ENCODE data around the gene NOTCH3.

NOTCH3 gene

GRCh38 chr19:15200553-15201364, at the start of gene NOTCH3:
Gene NOTCH3, minus strand, starts transcription at chr19:15200995. Its CDS starts 90 bp downstream, at chr19:15200905.
- Mint-ChIP-seq H3K9me3 (no peaks in the 10 kb centered on the region), H3K4me3 (peak within 1 kb of the TSS; percentile 27), H3K27ac (no peak within 1 kb of the TSS), H3K4me1 (peaks cover 5% of the 10 kb centered on the region), H3K27me3 (peaks cover 65% of the 10 kb centered on the region), H3K36me3 (no peaks in the 10 kb centered on the region)
- ATAC-seq: no peak

GRCh38 chr19:15250640-15250993, 49.8 kb upstream of the NOTCH3 start:
- H3K27me3 Mint-ChIP-seq: no peaks in the 10 kb centered on the region
- H3K36me3 Mint-ChIP-seq: peaks cover 71% of the 10 kb centered on the region
- H3K4me3 Mint-ChIP-seq: no peak overlapping the region

GRCh38 chr19:15249972-15250639, 49.3 kb upstream of the NOTCH3 start:
- Mint-ChIP-seq H3K4me1 (peaks cover 13% of the 10 kb centered on the region), H3K27me3 (no peaks in the 10 kb centered on the region), H3K36me3 (peaks cover 71% of the 10 kb centered on the region), H3K9me3 (no peaks in the 10 kb centered on the region), H3K27ac (no peak overlapping the region), H3K4me3 (no peak overlapping the region)
- no peak for ATAC-seq

More at GRCh38 chr19:15250640-15250993, 49.8 kb upstream of the NOTCH3 start:
- no peaks in the 10 kb centered on the region for H3K9me3 Mint-ChIP-seq
- ATAC-seq: no peak
- H3K27ac Mint-ChIP-seq: no peak overlapping the region
- peaks cover 13% of the 10 kb centered on the region for H3K4me1 Mint-ChIP-seq

DNA sequence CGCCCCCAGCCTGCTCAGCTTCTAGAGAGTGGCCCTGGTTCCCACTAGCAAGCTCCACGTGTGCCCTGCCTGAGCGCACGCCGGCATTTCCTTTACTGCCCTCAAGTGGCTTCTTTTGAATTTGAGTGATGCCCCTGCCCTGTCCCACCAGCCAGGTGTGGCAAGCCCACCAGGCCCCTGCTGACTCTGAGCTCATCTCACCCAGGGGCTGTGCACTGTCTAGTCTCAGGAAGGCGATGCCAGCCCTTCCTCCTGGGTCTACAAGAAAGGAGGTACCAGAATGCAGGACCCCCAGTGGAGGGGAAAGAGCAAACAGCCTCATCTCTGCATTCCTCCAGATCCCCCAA, 48.7 kb upstream of the NOTCH3 start:
- Mint-ChIP-seq H3K4me3 (no peak overlapping the region), H3K27me3 (no peaks in the 10 kb centered on the region), H3K36me3 (peaks cover 71% of the 10 kb centered on the region), H3K4me1 (peaks cover 13% of the 10 kb centered on the region), H3K27ac (no peak overlapping the region), H3K9me3 (no peaks in the 10 kb centered on the region)
- no peak for ATAC-seq

DNA sequence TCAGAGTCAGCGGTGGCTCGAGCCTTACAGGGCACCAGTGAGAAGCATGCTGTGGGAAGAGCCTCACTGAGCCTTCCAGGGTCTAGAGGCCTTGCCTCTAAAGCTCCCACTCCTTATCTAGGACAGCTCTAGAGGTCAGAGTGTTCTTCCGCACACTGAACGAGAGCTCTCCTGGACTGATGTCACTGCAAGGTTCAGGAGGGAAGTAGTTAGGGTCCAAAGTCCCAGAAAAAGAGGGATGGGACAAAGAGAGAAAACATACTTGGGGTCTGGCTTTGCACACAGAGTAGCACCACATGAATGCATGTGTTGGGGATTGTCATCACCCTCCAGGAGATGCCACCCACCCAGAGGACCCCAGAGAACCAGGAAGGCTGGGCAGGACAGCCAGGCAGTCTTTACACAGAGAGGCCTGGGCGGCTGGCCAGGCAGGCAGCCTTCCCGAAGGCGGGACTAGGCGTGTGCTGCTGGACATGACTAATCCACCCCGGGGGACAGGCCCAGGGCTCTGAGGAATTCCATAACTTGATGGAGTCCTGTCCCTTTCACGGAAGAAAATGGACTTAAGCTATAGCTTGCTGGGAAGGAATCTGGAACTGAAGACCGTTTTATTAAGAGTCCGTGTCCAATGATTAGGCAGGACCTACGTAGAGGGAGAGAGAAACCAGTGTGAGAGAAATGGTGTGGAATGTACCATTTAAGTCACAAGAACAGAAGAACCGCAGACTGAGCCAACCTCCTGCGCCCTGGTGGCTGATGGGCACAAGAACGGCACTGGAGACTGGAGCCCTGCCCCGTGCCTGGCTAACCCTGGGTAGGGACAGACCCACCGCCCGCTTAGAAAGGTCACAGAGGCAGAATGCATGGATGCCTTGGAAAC, 48.1 kb upstream of the NOTCH3 start:
- peaks cover 9% of the 10 kb centered on the region for H3K4me1 Mint-ChIP-seq
- no peak overlapping the region for H3K4me3 Mint-ChIP-seq
- ATAC-seq: no peak
- H3K27ac Mint-ChIP-seq: no peak overlapping the region
- H3K27me3 Mint-ChIP-seq: no peaks in the 10 kb centered on the region
- peaks cover 71% of the 10 kb centered on the region for H3K36me3 Mint-ChIP-seq
- no peaks in the 10 kb centered on the region for H3K9me3 Mint-ChIP-seq

DNA sequence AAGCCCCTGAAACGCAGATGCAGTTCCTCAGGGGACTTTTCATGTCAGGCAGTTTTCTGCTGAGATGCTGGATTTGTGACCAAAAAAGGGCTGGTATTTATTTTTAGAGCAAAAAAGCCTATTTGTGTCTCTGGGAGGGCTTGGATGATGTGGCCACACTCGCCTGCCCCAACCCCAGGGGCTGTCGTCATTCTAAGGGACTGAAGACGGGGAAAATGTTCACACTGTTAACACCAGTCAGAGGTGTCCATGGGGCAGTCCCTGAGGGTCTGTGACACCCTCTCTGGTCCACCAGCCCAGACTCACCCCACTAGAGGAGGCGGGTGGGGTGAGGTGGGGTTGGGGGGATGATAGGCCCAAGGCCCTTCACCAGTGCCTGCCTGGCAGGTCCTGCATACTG, 47.3 kb upstream of the NOTCH3 start:
- ATAC-seq: no peak
- peaks cover 69% of the 10 kb centered on the region for H3K36me3 Mint-ChIP-seq
- H3K27me3 Mint-ChIP-seq: no peaks in the 10 kb centered on the region
- no peaks in the 10 kb centered on the region for H3K9me3 Mint-ChIP-seq
- no peak overlapping the region for H3K27ac Mint-ChIP-seq
- H3K4me1 Mint-ChIP-seq: peaks cover under 1% of the 10 kb centered on the region
- H3K4me3 Mint-ChIP-seq: no peak overlapping the region

GRCh38 chr19:15247107-15248014, 46.6 kb upstream of the NOTCH3 start:
- H3K9me3 Mint-ChIP-seq: no peaks in the 10 kb centered on the region
- peaks cover 66% of the 10 kb centered on the region for H3K36me3 Mint-ChIP-seq
- H3K4me3 Mint-ChIP-seq: no peak overlapping the region
- H3K4me1 Mint-ChIP-seq: no peaks in the 10 kb centered on the region
- no peak for ATAC-seq
- H3K27ac Mint-ChIP-seq: no peak overlapping the region
- no peaks in the 10 kb centered on the region for H3K27me3 Mint-ChIP-seq

- H3K27me3 Mint-ChIP-seq: no peaks in the 10 kb centered on the region
- no peak for ATAC-seq
- no peak overlapping the region for H3K27ac Mint-ChIP-seq
- H3K9me3 Mint-ChIP-seq: no peaks in the 10 kb centered on the region
- H3K36me3 Mint-ChIP-seq: peaks cover 62% of the 10 kb centered on the region
- H3K4me1 Mint-ChIP-seq: no peaks in the 10 kb centered on the region
- H3K4me3 Mint-ChIP-seq: no peak overlapping the region
Observed at GRCh38 chr19:15246198-15246481, 45.3 kb upstream of the NOTCH3 start.

- peaks cover 67% of the 10 kb centered on the region for H3K36me3 Mint-ChIP-seq
- H3K9me3 Mint-ChIP-seq: no peaks in the 10 kb centered on the region
- H3K27me3 Mint-ChIP-seq: no peaks in the 10 kb centered on the region
- no peak for ATAC-seq
- H3K27ac Mint-ChIP-seq: no peak overlapping the region
- H3K4me1 Mint-ChIP-seq: no peaks in the 10 kb centered on the region
- H3K4me3 Mint-ChIP-seq: no peak overlapping the region
Observed at GRCh38 chr19:15245370-15246197, 44.8 kb upstream of the NOTCH3 start.

- H3K27me3 Mint-ChIP-seq: no peaks in the 10 kb centered on the region
- ATAC-seq: no peak
- no peak overlapping the region for H3K4me3 Mint-ChIP-seq
- H3K27ac Mint-ChIP-seq: no peak overlapping the region
- peaks cover 70% of the 10 kb centered on the region for H3K36me3 Mint-ChIP-seq
- H3K4me1 Mint-ChIP-seq: no peaks in the 10 kb centered on the region
- H3K9me3 Mint-ChIP-seq: no peaks in the 10 kb centered on the region
Observed at GRCh38 chr19:15244808-15245207, 44.0 kb upstream of the NOTCH3 start.

- ATAC-seq: no peak
- Mint-ChIP-seq H3K36me3 (peaks cover 69% of the 10 kb centered on the region), H3K4me3 (no peak overlapping the region), H3K27me3 (no peaks in the 10 kb centered on the region), H3K27ac (no peak overlapping the region), H3K4me1 (no peaks in the 10 kb centered on the region), H3K9me3 (no peaks in the 10 kb centered on the region)
Observed at GRCh38 chr19:15244106-15244803, 43.5 kb upstream of the NOTCH3 start.

- no peak overlapping the region for H3K27ac Mint-ChIP-seq
- peaks cover 69% of the 10 kb centered on the region for H3K36me3 Mint-ChIP-seq
- no peaks in the 10 kb centered on the region for H3K9me3 Mint-ChIP-seq
- H3K27me3 Mint-ChIP-seq: no peaks in the 10 kb centered on the region
- no peak overlapping the region for H3K4me3 Mint-ChIP-seq
- no peaks in the 10 kb centered on the region for H3K4me1 Mint-ChIP-seq
- no peak for ATAC-seq
Observed at GRCh38 chr19:15243236-15243957, 42.6 kb upstream of the NOTCH3 start.

GRCh38 chr19:15241259-15241910, 40.6 kb upstream of the NOTCH3 start:
- H3K27me3 Mint-ChIP-seq: no peaks in the 10 kb centered on the region
- no peak overlapping the region for H3K4me3 Mint-ChIP-seq
- no peak overlapping the region for H3K27ac Mint-ChIP-seq
- no peaks in the 10 kb centered on the region for H3K4me1 Mint-ChIP-seq
- no peak for ATAC-seq
- H3K36me3 Mint-ChIP-seq: peaks cover 82% of the 10 kb centered on the region
- H3K9me3 Mint-ChIP-seq: no peaks in the 10 kb centered on the region
